SK-N-MC (cell line): ENCODE results near the gene NHLRC2.

Experiments
- EZH2 ChIP-seq: fragments of 200-600 bp; sonication (generic); IDR thresholded peaks from one replicate; pipeline ENCODE4 v1.6.1; 2017; ENCODE audit warnings: antibody characterized with exemption
- POLR2AphosphoS5 ChIP-seq: IDR thresholded peaks from 2 replicates; pipeline ENCODE4 v1.6.1; 2012; ENCODE audit warnings: mild to moderate bottlenecking, low read depth, low read length, borderline replicate concordance

DNA sequence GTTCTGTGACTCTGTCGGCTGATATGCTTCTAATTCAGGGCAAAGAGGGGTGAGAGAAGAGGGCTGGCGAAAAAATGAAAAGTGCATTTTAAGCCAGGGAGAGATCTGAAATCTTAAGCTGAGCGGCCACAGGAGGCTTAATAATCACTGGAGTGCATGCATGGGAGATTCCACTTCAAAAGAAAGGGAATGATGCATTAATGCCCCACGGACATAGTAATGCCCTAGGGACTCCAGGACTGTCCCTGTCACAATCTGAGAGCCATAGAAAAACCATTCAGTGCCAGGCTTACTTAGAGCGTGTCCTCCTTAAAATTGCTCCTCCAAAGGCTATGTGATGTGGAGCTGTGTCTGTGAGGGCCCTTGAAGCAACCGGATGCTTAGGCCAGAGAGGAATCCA is 75.1 kb downstream of the NHLRC2 start:
- TF ChIP-seq POLR2AphosphoS5 = no peak
- TF ChIP-seq EZH2 = no peak
